HG03342 (cell line): ENCODE results near the gene MYMK.

ENCODE experiments used
- ATAC-seq: cut with Tn5 transposase; IDR thresholded peaks from one replicate; pipeline ENCODE4 v1.9.1; 2021; ENCODE audit warnings: mild to moderate bottlenecking, moderate library complexity; ENCODE audit not compliant: unreplicated experiment

Gene MYMK

DNA sequence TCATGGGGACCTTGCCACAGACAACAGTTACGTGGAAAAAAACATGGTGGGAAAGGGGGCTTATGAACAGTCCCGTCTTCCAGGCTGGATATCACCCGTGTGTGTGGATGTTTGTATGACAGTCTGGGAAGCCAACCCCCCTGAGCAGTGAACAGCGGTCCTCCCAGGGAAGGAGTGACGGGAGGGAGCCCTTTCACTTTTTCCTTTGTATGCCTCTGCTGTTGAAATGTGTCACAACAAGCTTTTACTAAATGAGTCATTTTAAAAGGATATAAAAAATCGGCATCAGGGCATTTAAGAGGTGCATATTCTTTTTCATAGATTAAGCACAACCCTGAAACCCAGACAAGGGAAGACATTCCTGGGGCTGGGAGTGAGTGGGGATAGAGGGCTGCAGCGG lies 5.1 kb downstream of the MYMK start:
- no peak for ATAC-seq

GRCh38 chr9:133518706-133519449 lies 5.9 kb downstream of the MYMK start:
- ATAC-seq, result no peak

DNA sequence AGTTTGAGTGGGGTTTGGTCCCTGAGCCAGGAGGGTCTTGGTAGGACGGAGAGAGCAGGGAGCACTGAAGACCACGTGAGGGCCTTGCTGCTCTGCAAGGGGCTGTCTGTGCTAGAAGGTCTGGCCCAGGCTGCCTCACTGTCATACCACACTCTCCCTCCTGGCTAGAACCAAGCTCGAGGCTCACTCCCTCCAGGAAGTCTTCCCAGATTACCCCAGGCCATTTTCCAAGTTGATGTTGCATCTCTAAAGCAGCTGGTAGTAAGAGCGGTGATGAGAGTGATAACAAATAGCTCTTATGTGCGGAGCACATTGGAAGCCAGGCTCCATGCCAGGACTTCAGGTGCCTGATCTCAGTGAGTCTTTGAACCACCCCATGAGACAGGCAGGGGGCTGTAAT lies 6.6 kb downstream of the MYMK start:
- no peak for ATAC-seq

DNA sequence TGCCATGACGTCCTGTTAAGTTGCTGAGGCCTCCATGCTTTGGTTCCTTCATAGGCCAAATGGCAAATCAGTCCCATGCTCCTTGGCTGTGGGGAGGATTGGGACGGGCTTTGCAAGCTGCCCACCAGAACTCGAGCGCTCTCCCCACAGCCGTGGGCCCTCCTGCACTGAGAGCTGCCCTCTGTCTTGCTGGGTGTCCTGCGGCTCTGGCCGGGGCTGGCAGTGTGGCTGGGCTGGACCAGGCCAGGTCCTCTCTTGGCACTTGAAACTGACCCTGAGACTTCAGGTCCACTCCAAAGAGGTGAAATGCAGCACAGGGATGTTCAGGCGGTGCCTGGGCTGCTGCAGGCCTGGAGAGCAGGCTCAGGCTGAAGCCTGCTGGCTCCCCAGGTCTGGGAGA lies 7.0 kb downstream of the MYMK start:
- ATAC-seq, result no peak

GRCh38 chr9:133516961-133517350 lies 7.8 kb downstream of the MYMK start:
- ATAC-seq, result no peak

- ATAC-seq, result no peak
These were observed 8.4 kb downstream of the MYMK start for GRCh38 chr9:133516256-133516960.

GRCh38 chr9:133515615-133516255 lies 9.0 kb downstream of the MYMK start:
- ATAC-seq, result no peak

- ATAC-seq, result no peak
These were observed 9.5 kb downstream of the MYMK start for GRCh38 chr9:133515240-133515610.

GRCh38 chr9:133514460-133515239 lies 10.1 kb downstream of the MYMK start:
- no peak for ATAC-seq

DNA sequence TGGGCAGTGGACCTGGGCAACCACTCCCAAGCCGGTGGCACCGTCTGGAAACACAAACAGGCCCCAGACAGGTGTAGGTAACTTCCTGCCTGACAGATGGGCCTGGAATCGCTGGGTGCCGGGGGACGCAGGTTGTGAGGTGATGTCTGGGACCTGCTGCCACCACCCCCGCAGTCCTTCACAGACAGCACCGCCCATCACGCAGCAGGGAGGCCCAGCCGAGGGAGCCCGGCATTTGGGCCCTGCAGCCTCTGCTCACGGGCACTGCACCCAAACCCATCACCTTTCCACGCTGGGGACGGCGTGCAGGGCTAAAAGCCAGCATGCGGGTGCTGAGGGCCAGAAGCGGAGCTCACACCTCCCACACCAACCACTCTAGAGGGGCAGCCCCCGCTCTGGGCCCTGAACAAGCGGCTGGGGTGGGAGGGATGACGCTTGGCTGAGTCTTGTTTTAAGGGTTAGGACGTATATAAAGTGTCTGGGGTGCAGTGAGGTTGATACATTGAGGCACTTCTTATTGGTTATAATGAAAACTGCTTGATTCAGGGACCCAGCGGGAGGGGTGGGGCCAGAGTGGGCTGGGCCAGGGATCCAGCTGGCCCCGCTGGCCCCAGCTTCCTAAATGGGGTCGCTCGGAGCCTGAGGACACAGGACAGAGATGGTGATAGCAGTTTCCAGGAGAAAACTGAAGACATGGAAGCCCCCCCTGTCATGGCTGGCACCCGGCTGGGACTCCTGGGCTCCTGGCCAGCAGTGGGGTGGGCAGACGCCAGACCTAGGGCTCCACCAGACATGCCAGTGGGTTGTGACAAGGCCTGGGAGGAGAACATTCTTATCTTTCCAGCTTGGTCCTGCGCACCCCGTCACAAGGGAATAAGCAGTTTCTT lies 11.3 kb downstream of the MYMK start:
- ATAC-seq, result no peak

GRCh38 chr9:133512253-133513213 lies 12.2 kb downstream of the MYMK start:
- ATAC-seq, result no peak

- no peak for ATAC-seq
These were observed 13.2 kb downstream of the MYMK start for GRCh38 chr9:133511607-133512006.

DNA sequence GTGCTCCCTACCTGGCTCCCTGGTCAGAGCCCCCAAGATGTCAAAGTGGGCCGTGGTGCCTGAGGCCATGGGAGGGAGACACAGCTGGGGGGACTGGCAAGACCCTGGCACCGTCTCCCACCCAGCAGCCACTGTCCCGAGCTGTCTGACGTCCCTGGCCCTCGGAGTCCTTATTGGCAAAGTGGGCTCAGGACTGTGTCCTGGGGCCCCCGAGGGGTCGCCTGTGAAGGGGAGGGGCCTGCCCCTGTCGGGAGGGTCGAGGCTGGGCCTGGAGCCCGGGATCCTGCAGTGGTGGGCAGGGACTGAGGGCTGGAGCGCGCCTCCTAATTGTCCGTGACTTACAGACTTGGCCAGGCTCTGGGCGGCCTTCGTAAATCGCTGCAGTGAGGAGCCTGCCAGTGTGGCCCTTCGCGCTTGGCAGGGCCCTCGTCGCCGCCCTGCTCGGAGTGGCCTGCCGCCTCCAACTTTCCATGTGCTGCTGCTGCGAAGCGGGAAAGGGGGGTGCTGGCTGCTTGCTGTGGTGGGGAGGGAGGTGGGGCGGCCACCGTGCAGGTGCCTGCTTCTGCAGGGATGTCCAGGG lies 13.7 kb downstream of the MYMK start:
- ATAC-seq, result no peak

DNA sequence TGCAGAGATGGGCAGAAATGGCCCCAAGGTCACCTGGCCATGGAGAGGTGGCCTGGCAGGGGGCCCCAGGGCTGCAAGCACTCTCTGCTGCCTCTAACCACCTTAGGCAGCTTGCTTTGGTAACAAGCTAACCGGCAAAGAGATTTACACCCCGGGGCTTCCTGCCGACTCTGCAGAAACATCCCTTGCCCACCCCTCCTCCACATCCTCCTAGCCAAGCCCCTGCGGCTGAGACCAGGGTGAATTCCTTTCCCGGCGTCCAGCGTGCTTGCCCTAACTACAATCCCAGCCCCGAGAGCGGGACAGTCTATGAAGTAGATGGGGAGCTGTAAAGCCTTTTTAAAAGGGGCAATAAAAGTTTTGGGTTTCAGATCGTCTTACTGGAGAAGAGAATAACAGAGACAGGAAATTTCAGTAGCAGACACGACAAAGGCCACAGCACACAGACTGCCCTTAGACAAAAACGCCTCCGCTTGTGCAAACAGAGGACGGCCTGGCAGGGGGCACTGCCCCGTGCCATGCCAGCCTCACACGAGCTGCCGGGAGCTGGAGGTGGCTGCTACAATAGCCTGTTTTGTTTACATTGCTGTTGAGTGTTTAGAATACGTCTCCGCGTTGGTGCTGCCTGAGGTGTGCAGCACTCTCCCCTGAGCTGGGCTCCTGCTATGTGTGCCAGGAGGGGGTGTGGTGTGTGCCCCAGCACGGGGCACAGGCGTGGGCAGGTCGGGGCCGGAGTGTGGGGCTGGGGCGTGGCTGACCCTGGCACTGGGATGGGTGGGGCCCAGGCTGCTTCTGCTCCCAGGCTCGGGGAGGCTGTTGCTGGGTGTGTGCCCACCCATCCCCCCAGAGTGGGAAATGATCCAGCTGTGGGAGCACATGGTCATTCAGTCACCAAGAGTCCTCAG lies 15.3 kb downstream of the MYMK start:
- no peak for ATAC-seq

DNA sequence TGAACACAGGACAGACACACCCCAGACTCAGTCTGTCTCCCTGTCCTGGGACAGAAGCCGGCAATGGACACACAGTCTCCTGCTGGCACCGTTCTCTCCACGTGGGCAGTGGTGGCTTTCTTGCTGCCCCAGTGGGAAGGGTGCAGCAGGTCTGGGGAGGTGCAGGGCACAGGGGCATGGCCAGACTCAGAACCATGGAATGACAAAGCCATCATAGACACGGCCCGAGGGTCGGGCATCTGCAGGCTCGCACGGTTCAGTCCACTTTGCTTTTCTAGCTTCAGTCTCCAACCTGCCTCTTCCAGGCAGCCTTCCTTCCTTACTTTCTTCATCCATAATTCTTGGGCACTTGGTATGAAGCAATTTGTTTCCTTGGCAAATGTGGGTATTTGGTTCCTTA lies 16.7 kb downstream of the MYMK start:
- ATAC-seq, result no peak

- ATAC-seq, result no peak
These were observed 17.4 kb downstream of the MYMK start for GRCh38 chr9:133507246-133507965.

- ATAC-seq, result no peak
These were observed 18.1 kb downstream of the MYMK start for GRCh38 chr9:133506653-133507038.
